Stomach (tissue), 9 donors: ENCODE measurements around the gene KLF13. TPM values are rescaled to one million over a fixed set of nuclear protein-coding genes. Genes with fewer than 3 reads are reported as not detected.

ENCODE experiments used
- DNase-seq, 2 donors: peaks; one replicate each; pipeline versions ENCODE4 v3.0.0 to v3.0.0-alpha.2; 2013 to 2019
- H3K27ac ChIP-seq, 5 donors: fragments of 200-600 bp in 4 of 5; sonication (generic) in 4 of 5; one replicate each; pipeline ENCODE4 v1.5.1; 2013 to 2019; ENCODE audit warnings: mild to moderate bottlenecking in 1 of 5, moderate library complexity in 1 of 5
- H3K27me3 ChIP-seq, 3 donors: fragments of 200-600 bp; sonication (generic); one replicate each; pipeline ENCODE4 v1.5.1; 2017 to 2019; ENCODE audit warnings: mixed run types in 1 of 3
- H3K36me3 ChIP-seq, 4 donors: fragments of 200-600 bp; sonication (generic); 1 replicate in 3 of 4; 2 replicates in 1 of 4; pipeline ENCODE4 v1.5.1; 2016 to 2019
- H3K4me1 ChIP-seq, 4 donors: fragments of 200-600 bp; sonication (generic); one replicate each; pipeline ENCODE4 v1.5.1; 2016 to 2019
- H3K4me3 ChIP-seq, 4 donors: fragments of 200-600 bp; sonication (generic) in 3 of 4; one replicate each; pipeline ENCODE4 v1.5.1; 2016 to 2019; ENCODE audit warnings: mild to moderate bottlenecking in 1 of 4
- H3K9me3 ChIP-seq, 4 donors: fragments of 200-600 bp; sonication (generic); one replicate each; pipeline ENCODE4 v1.5.1; 2016 to 2019
- CTCF ChIP-seq, 7 experiments: fragments of 450-650 bp in 4 of 7; fragments of 200-600 bp in 3 of 7; sonication (generic) in 3 of 7; IDR thresholded peaks; one replicate each; pipeline ENCODE4 v1.5.1; 2016 to 2019; ENCODE audit warnings: antibody characterized with exemption in 7 of 7, control low read depth in 2 of 7, mild to moderate bottlenecking in 1 of 7
- EP300 ChIP-seq: sonication (generic); formaldehyde crosslinking; IDR thresholded peaks from one replicate; pipeline ENCODE4 v1.6.1; 2017; ENCODE audit warnings: antibody characterized with exemption
- POLR2A ChIP-seq, 4 donors: fragments of 450-650 bp; IDR thresholded peaks; one replicate each; pipeline ENCODE4 v1.6.1; 2016; ENCODE audit warnings: antibody characterized with exemption in 4 of 4, control low read depth in 2 of 4, mild to moderate bottlenecking in 1 of 4, moderate library complexity in 1 of 4
- POLR2AphosphoS5 ChIP-seq, 3 donors: sonication (generic); formaldehyde crosslinking; IDR thresholded peaks; one replicate each; pipeline ENCODE4 v1.6.1; 2016; ENCODE audit warnings: antibody characterized with exemption in 3 of 3
- WGBS, 5 donors: extraction: QIAGEN DNeasy Blood & Tissue Kit in 3 of 5; methylation state at CpG; one replicate each; pipeline versions ENCODE4 v1.1.5 to v1.1.7; 2013 to 2018; 5-methylcytosine and 5-hydroxymethylcytosine counted together
- intact Hi-C: fragments of 100-400 bp; cut with DNase I; formaldehyde crosslinking; loops from one replicate; pipeline ENCODE4 v1.15.1; 2023; ENCODE audit warnings: low total_unique reads
- polyA plus RNA-seq, 3 donors: library from polyadenylated mRNA; stranded (reverse); fragments of 200-250 nt; gene quantifications; one replicate each; pipeline ENCODE4 v1.2.3, GENCODE V29; 2013
- total RNA-seq, 5 donors: library from RNA; depleted of rRNA; stranded (reverse); fragments of >200 nt; gene quantifications; one replicate each; pipeline versions ENCODE4 v1.1.0 to v1.2.3, GENCODE V29; 2014 to 2016
- donor health status: healthy with polysubstance abuse.
- donor health status: Bipolar disorder and iron deficiency.
- donor health status: healthy.

Gene KLF13
- total and polyA plus RNA-seq, 8 donors: 9.3 to 74.0 (median 33.3) TPM

- Histone ChIP-seq H3K36me3 (no peaks in the 10 kb centered on the region), H3K4me1 (peaks cover 85 to 100% (median 96%) of the 10 kb centered on the region in 4 donors), H3K9me3 (no peaks in the 10 kb centered on the region), H3K27me3 (no peaks in the 10 kb centered on the region), H3K27ac (peak overlapping the region; percentile 81 to 95 (median 93)), H3K4me3 (peak overlapping the region in 2 of 4 donors; percentile 8 to 31)
- DNase-seq: peak in 1 of 2 donors; percentile 57
- 35 to 61% (median 40%) methylated on average over 10 of the region's 10 CpGs for WGBS, 5 donors
- no peak for TF ChIP-seq EP300
- TF ChIP-seq POLR2AphosphoS5 (IDR thresholded peaks at IDR 0.05): peak in 1 of 3 donors; percentile 6
- intact Hi-C loops: no loop called here
These were observed 37.8 kb downstream of the KLF13 start for GRCh38 chr15:31364301-31365031.

GRCh38 chr15:31365032-31365654, 38.5 kb downstream of the KLF13 start:
- WGBS, 5 donors: 58 to 71% (median 69%) methylated on average over 8 to 10 of the region's 10 CpGs
- Histone ChIP-seq H3K4me3 (peak overlapping the region; percentile 8 to 35 (median 30)), H3K9me3 (no peaks in the 10 kb centered on the region), H3K36me3 (no peaks in the 10 kb centered on the region), H3K4me1 (peaks cover 78 to 98% (median 90%) of the 10 kb centered on the region in 4 donors), H3K27me3 (no peaks in the 10 kb centered on the region), H3K27ac (peak overlapping the region; percentile 81 to 95 (median 93))
- intact Hi-C loops: no loop called here
- DNase-seq: no peak
- TF ChIP-seq EP300: no peak
- TF ChIP-seq POLR2AphosphoS5 (IDR thresholded peaks at IDR 0.05): no peak
- no peak for TF ChIP-seq POLR2A (IDR thresholded peaks at IDR 0.05)
- TF ChIP-seq CTCF (IDR thresholded peaks at IDR 0.05): no peak

GRCh38 chr15:31365655-31366127, 39.1 kb downstream of the KLF13 start:
- no peaks in the 10 kb centered on the region for H3K9me3 ChIP-seq
- WGBS, 5 donors: 3 to 13% (median 9%) methylated on average over 6 to 22 of the region's 22 CpGs

GRCh38 chr15:31366169-31366734, 39.6 kb downstream of the KLF13 start:
- TF ChIP-seq POLR2A (IDR thresholded peaks at IDR 0.05): no peak
- no peak for TF ChIP-seq POLR2AphosphoS5 (IDR thresholded peaks at IDR 0.05)
- TF ChIP-seq EP300: no peak
- TF ChIP-seq CTCF (IDR thresholded peaks at IDR 0.05): peak in 1 of 7 experiments; percentile 3
- intact Hi-C loops: no loop called here
- WGBS, 5 donors: 37 to 54% (median 48%) methylated on average over 5 to 7 of the region's 7 CpGs
- Histone ChIP-seq H3K4me1 (peaks cover 68 to 98% (median 83%) of the 10 kb centered on the region in 4 donors), H3K27ac (peak overlapping the region; percentile 81 to 95 (median 93)), H3K4me3 (peak overlapping the region; percentile 29 to 35 (median 33)), H3K27me3 (no peaks in the 10 kb centered on the region), H3K36me3 (no peaks in the 10 kb centered on the region), H3K9me3 (no peaks in the 10 kb centered on the region)
- DNase-seq: no peak

More at GRCh38 chr15:31365655-31366127, 39.1 kb downstream of the KLF13 start:
- TF ChIP-seq CTCF (IDR thresholded peaks at IDR 0.05) (peak in 5 of 7 experiments; percentile 23 to 52 (median 47)), EP300 (peak; percentile 100), POLR2A (IDR thresholded peaks at IDR 0.05) (no peak), POLR2AphosphoS5 (IDR thresholded peaks at IDR 0.05) (peak; percentile 98 to 100 (median 100))
- H3K27me3 ChIP-seq: no peaks in the 10 kb centered on the region
- H3K4me1 ChIP-seq: peaks cover 73 to 98% (median 84%) of the 10 kb centered on the region in 4 donors
- DNase-seq: peak; percentile 94 to 97
- H3K27ac ChIP-seq: peak overlapping the region; percentile 81 to 95 (median 93)
- H3K36me3 ChIP-seq: no peaks in the 10 kb centered on the region
- peak overlapping the region; percentile 29 to 35 (median 33) for H3K4me3 ChIP-seq
- intact Hi-C loops: no loop called here
